Common myeloid progenitor, CD34-positive (primary cell): Measurements from ENCODE around the gene BRF1.

Experiments
- CTCF ChIA-PET: fragments of 350-600 bp; sonication (Branson Sonifier 250); formaldehyde crosslinking; loops from one replicate; lab custom pipeline; 2021; ENCODE audit warnings: antibody characterized with exemption; lab: Charles Lee
- POLR2A ChIA-PET: fragments of 350-600 bp; sonication (Branson Sonifier 250); formaldehyde crosslinking; loops from one replicate; lab custom pipeline; 2021; ENCODE audit warnings: antibody characterized with exemption; lab: Charles Lee
- DNase-seq, 3 donors: peaks; one replicate each; pipeline versions ENCODE4 v3.0.0 to v3.0.0-alpha.2; 2013
- H3K27ac ChIP-seq, 2 experiments: 1 replicate in 1 of 2; 2 replicates in 1 of 2; pipeline ENCODE4 v1.7.0; 2013; ENCODE audit warnings: inconsistent platforms in 2 of 2, low read length in 2 of 2, mild to moderate bottlenecking in 2 of 2, low read depth in 1 of 2, moderate library complexity in 1 of 2; ENCODE audit not compliant: severe bottlenecking in 2 of 2, insufficient read depth in 1 of 2, poor library complexity in 1 of 2
- H3K27me3 ChIP-seq, 5 experiments: replicated peaks in 2 of 5; 1 replicate in 3 of 5; 2 replicates in 2 of 5; pipeline versions ENCODE4 v1.6.1 to v1.7.0; 2013; ENCODE audit warnings: low read length in 4 of 5, mild to moderate bottlenecking in 2 of 5, moderate library complexity in 2 of 5, inconsistent platforms in 1 of 5; ENCODE audit not compliant: insufficient read depth in 5 of 5, control insufficient read depth in 4 of 5
- H3K36me3 ChIP-seq, 4 experiments: 1 replicate in 2 of 4; 2 replicates in 2 of 4; pipeline versions ENCODE4 v1.6.1 to v1.7.0; 2013; ENCODE audit warnings: low read length in 3 of 4, control low read depth in 1 of 4, mild to moderate bottlenecking in 1 of 4; ENCODE audit not compliant: control insufficient read depth in 4 of 4, insufficient read depth in 4 of 4
- H3K4me1 ChIP-seq, 4 experiments: 1 replicate in 3 of 4; 2 replicates in 1 of 4; pipeline versions ENCODE4 v1.6.1 to v1.7.1; 2013; ENCODE audit warnings: low read length in 3 of 4, mild to moderate bottlenecking in 3 of 4, control low read depth in 1 of 4, inconsistent platforms in 1 of 4, moderate library complexity in 1 of 4; ENCODE audit not compliant: control insufficient read depth in 4 of 4, insufficient read depth in 4 of 4; ENCODE audit errors: control extremely low read depth in 1 of 4
- H3K4me3 ChIP-seq, 7 experiments: 1 replicate in 4 of 7; 2 replicates in 3 of 7; pipeline versions ENCODE4 v1.5.1 to v1.7.0; 2013; ENCODE audit warnings: mild to moderate bottlenecking in 7 of 7, low read length in 6 of 7, moderate library complexity in 6 of 7, inconsistent platforms in 2 of 7, low read depth in 2 of 7, control low read depth in 1 of 7; ENCODE audit not compliant: insufficient read depth in 4 of 7, control insufficient read depth in 1 of 7; ENCODE audit errors: extremely low read depth in 1 of 7
- H3K9me3 ChIP-seq, 5 experiments: 1 replicate in 4 of 5; 2 replicates in 1 of 5; pipeline versions ENCODE4 v1.6.1 to v1.7.1; 2013; ENCODE audit warnings: low read length in 4 of 5, mild to moderate bottlenecking in 2 of 5, inconsistent platforms in 1 of 5, low read depth in 1 of 5, moderate library complexity in 1 of 5; ENCODE audit not compliant: control insufficient read depth in 4 of 5, insufficient read depth in 2 of 5; ENCODE audit errors: control extremely low read depth in 1 of 5
- WGBS: methylation state at CpG from one replicate; pipeline ENCODE4 v1.1.5; 2013; ENCODE audit not compliant: insufficient coverage; 5-methylcytosine and 5-hydroxymethylcytosine counted together

BRF1 gene

DNA sequence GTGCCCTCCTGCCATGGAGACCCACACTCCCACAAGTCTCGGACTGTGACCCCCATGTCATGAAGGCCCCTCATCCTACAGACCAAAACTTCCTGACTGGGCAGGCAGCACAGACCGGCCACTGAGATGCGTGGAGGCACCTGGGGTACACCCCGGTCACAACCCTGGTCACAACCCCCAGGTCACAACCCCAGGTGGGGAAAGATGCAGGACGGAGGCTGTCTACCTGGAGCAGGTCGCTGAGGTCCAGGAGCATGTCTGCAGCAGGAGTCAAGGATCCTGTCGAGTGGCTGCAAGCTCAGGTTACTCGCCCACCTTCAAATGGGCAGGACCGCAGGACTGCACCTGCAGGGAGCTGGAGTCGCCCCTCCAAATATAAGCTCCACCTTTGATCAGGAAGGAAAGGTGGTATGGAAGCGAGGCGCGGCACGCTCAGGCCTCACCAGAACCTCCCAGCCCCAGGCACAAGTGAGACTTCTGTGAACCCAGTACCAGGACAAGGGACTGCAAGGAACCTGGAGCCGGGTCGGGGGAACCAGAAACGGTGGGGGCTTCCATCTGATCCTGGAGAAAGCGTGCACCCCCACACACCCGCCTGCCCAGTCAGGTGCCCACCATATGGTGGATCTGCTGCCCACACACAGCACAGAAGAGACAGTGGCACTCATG, 44.4 kb downstream of the BRF1 start:
- Histone ChIP-seq H3K27me3 (no peaks in the 10 kb centered on the region), H3K27ac (no peak overlapping the region), H3K9me3 (no peaks in the 10 kb centered on the region), H3K4me1 (peaks cover 0 to 8% (median 7%) of the 10 kb centered on the region in 4 experiments), H3K36me3 (peaks cover 0 to 72% (median 36%) of the 10 kb centered on the region in 4 experiments), H3K4me3 (no peak overlapping the region)
- WGBS: 94% methylated on average over 13 of the region's 19 CpGs
- no peak for DNase-seq
- ChIA-PET CTCF (interaction anchor here (1.6 kb wide), 1 partner anchor 96 kb away, joined by 3 read pairs; no protein-coding TSS in a partner anchor), POLR2A (no interaction called here)

- CTCF ChIA-PET: interaction anchor here (0.8 to 1.6 kb wide), 5 partner anchors 9 to 97 kb away, joined by 3 to 5 read pairs (median 3); no protein-coding TSS in a partner anchor
- peak in 1 of 3 donors; percentile 21 for DNase-seq
- Histone ChIP-seq H3K4me1 (peaks cover 0 to 8% (median 7%) of the 10 kb centered on the region in 4 experiments), H3K4me3 (no peak overlapping the region), H3K27ac (no peak overlapping the region), H3K27me3 (no peaks in the 10 kb centered on the region), H3K36me3 (peaks cover 0 to 76% (median 36%) of the 10 kb centered on the region in 4 experiments), H3K9me3 (no peaks in the 10 kb centered on the region)
- 58% methylated on average over 5 of the region's 6 CpGs for WGBS
- POLR2A ChIA-PET: interaction anchor here (0.7 kb wide), 1 partner anchor 17 kb away, joined by 3 read pairs; no protein-coding TSS in a partner anchor
Observed at GRCh38 chr14:105255021-105255507, 45.7 kb downstream of the BRF1 start.

DNA sequence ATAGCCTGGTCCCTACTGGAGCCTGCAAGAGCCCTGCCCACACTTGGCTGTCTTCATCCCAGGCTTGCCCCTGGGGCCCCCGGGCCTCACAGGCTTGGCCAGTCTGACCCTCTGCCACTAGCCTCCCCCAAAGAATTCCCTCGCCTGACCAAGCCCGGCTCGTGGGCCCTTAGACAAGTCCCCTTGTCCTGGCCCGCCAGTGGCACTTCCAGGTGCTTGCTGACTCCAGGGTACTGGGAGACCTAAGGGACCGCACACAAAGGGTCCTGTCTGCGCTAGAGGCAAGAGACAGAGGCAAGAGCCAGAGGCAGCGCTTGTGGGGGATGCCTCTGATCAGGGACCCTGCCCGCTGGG, 47.5 kb downstream of the BRF1 start:
- 100% methylated on average over 6 of the region's 9 CpGs for WGBS
- CTCF ChIA-PET: no interaction called here
- Histone ChIP-seq H3K27me3 (no peaks in the 10 kb centered on the region), H3K9me3 (no peaks in the 10 kb centered on the region), H3K4me1 (peaks cover 0 to 13% (median 9%) of the 10 kb centered on the region in 4 experiments), H3K36me3 (peaks cover 0 to 72% (median 36%) of the 10 kb centered on the region in 4 experiments), H3K4me3 (no peak overlapping the region), H3K27ac (no peak overlapping the region)
- POLR2A ChIA-PET: no interaction called here
- no peak for DNase-seq

- Histone ChIP-seq H3K4me3 (no peak overlapping the region), H3K4me1 (peaks cover 0 to 17% (median 14%) of the 10 kb centered on the region in 4 experiments), H3K27me3 (no peaks in the 10 kb centered on the region), H3K9me3 (no peaks in the 10 kb centered on the region), H3K27ac (no peak overlapping the region), H3K36me3 (peaks cover 0 to 72% (median 36%) of the 10 kb centered on the region in 4 experiments)
- no peak for DNase-seq
- 98% methylated on average over 17 of the region's 21 CpGs for WGBS
- POLR2A ChIA-PET: no interaction called here
- CTCF ChIA-PET: interaction anchor here (1.7 kb wide), 1 partner anchor 99 kb away, joined by 3 read pairs; no protein-coding TSS in a partner anchor
Observed at GRCh38 chr14:105252552-105253328, 48.1 kb downstream of the BRF1 start.

DNA sequence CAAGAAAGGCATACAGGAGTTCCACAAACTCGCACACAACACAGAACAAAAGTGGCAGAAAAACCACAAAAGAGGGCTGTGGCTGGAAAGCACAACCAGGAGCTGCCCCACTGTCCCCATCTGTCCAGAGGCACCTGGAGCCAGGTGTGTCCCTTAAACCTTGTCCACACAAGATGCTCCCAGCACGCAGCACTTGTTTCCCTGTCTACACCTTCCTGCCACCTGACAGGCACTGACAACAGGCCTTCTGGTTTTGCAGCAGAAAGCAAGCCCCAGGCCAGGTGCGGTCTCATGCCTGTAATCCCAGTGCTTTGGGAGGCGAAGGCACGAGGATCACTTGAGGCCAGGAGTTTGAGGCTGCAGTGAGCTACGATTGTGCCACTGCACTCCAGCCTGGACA, 48.9 kb downstream of the BRF1 start:
- Histone ChIP-seq H3K27me3 (no peaks in the 10 kb centered on the region), H3K27ac (no peak overlapping the region), H3K4me3 (no peak overlapping the region), H3K9me3 (no peaks in the 10 kb centered on the region), H3K4me1 (peaks cover 0 to 22% (median 17%) of the 10 kb centered on the region in 4 experiments), H3K36me3 (peaks cover 0 to 68% (median 40%) of the 10 kb centered on the region in 4 experiments)
- DNase-seq: no peak
- ChIA-PET CTCF (interaction anchor here (1.2 to 1.7 kb wide), 2 partner anchors 11 to 100 kb away, joined by 3 read pairs; no protein-coding TSS in a partner anchor), POLR2A (no interaction called here)
- WGBS: 91% methylated on average over 6 of the region's 6 CpGs

- peak in 1 of 3 donors; percentile 11 for DNase-seq
- POLR2A ChIA-PET: no interaction called here
- Histone ChIP-seq H3K4me1 (peaks cover 0 to 22% (median 17%) of the 10 kb centered on the region in 4 experiments), H3K9me3 (no peaks in the 10 kb centered on the region), H3K4me3 (no peak overlapping the region), H3K36me3 (peaks cover 0 to 67% (median 38%) of the 10 kb centered on the region in 4 experiments), H3K27ac (no peak overlapping the region), H3K27me3 (no peaks in the 10 kb centered on the region)
- 93% methylated on average over 3 of the region's 4 CpGs for WGBS
- CTCF ChIA-PET: interaction anchor here (0.9 to 1.7 kb wide), 5 partner anchors 10 to 101 kb away, joined by 3 to 4 read pairs (median 4); no protein-coding TSS in a partner anchor
Observed at GRCh38 chr14:105250986-105251385, 49.8 kb downstream of the BRF1 start.
